A549 (cell line): ENCODE data around the gene MIA. TPM values are rescaled to one million over a fixed set of nuclear protein-coding genes. Genes with fewer than 3 reads are reported as not detected.
"Not testable (repeated sequence)": the region's sequence is repeated elsewhere in the genome, so short reads cannot be mapped to it uniquely, and the experiment has no call there.

Source experiments
- ATAC-seq, 2 experiments: fragments of 200-7000 bp in 1 of 2; fragments of >200 bp in 1 of 2; cut with Nextera tagmentation in 1 of 2; cut with Tn5 transposase in 1 of 2; 3 replicates each; pipeline versions ENCODE4 v1.8.0 to v1.9.1; 2018 to 2020; ENCODE audit warnings: mild to moderate bottlenecking in 1 of 2, moderate library complexity in 1 of 2
- CTCF ChIA-PET: fragments of 300-600 bp; sonication (Branson Sonifier 250); formaldehyde crosslinking; extraction: SDS; loops from one replicate; lab custom pipeline; 2021; ENCODE audit warnings: antibody characterized with exemption, inconsistent platforms; lab: Yijun Ruan, JAX
- POLR2A ChIA-PET: fragments of 350-600 bp; formaldehyde crosslinking; extraction: SDS; loops from one replicate; lab custom pipeline; 2021; ENCODE audit warnings: antibody characterized with exemption, inconsistent platforms; lab: Yijun Ruan, JAX
- DNase-seq, 2 experiments: peaks; one replicate each; pipeline versions ENCODE4 v3.0.0 to v3.0.0-alpha.2; 2011 to 2016; ENCODE audit warnings: low read depth in 1 of 2, low spot score in 1 of 2
- FAIRE-seq: peaks from 2 replicates; lab custom pipeline; 2011; peaks lifted over from hg19 to GRCh38; lab: Jason Lieb, UNC
- H3K27ac ChIP-seq, 2 experiments: fragments of >200 bp; sonication (Bioruptor Twin); formaldehyde crosslinking; 3 replicates each; pipeline ENCODE4 v1.5.1; 2016 to 2017
- H3K4me1 ChIP-seq: fragments of >200 bp; sonication (Bioruptor Twin); formaldehyde crosslinking; 3 replicates; pipeline ENCODE4 v1.6.1; 2016
- H3K4me2 ChIP-seq: fragments of >200 bp; sonication (Bioruptor Twin); formaldehyde crosslinking; 3 replicates; pipeline ENCODE4 v1.6.1; 2016
- H3K4me3 ChIP-seq: fragments of >200 bp; sonication (Bioruptor Twin); formaldehyde crosslinking; 3 replicates; pipeline ENCODE4 v1.5.1; 2016
- H3K9me3 ChIP-seq: fragments of >200 bp; sonication (Bioruptor Twin); formaldehyde crosslinking; 3 replicates; pipeline ENCODE4 v1.6.1; 2016
- CEBPB ChIP-seq, 2 experiments: fragments of >200 bp in 1 of 2; sonication (Bioruptor Twin) in 1 of 2; formaldehyde crosslinking in 1 of 2; IDR thresholded peaks; 2 replicates each; pipeline ENCODE4 v1.6.1; 2012 to 2016
- CHD4 ChIP-seq: fragments of 200-600 bp; sonication (generic); IDR thresholded peaks from 2 replicates; pipeline ENCODE4 v1.6.1; 2016; ENCODE audit warnings: antibody characterized with exemption, mild to moderate bottlenecking, borderline replicate concordance
- CTCF ChIP-seq: fragments of >200 bp; sonication (Bioruptor Twin); formaldehyde crosslinking; IDR thresholded peaks from 3 replicates; pipeline ENCODE4 v1.5.1; 2016
- EHMT2 ChIP-seq: fragments of 200-600 bp; sonication (generic); IDR thresholded peaks from 2 replicates; pipeline ENCODE4 v1.6.1; 2016; ENCODE audit warnings: antibody characterized with exemption, low read depth, mild to moderate bottlenecking, moderate library complexity
- EP300 ChIP-seq, 2 experiments: fragments of >200 bp; sonication (Bioruptor Twin); formaldehyde crosslinking; IDR thresholded peaks; 2 replicates in 1 of 2; 3 replicates in 1 of 2; pipeline ENCODE4 v1.6.1; 2016 to 2017
- FOSL2 ChIP-seq, 2 experiments: fragments of 450-650 bp in 1 of 2; fragments of >200 bp in 1 of 2; sonication (Bioruptor Twin) in 1 of 2; formaldehyde crosslinking; IDR thresholded peaks; 2 replicates each; pipeline versions ENCODE4 v1.5.0 to v1.6.1; 2016 to 2020; ENCODE audit warnings: mild to moderate bottlenecking in 1 of 2, moderate library complexity in 1 of 2
- HDAC2 ChIP-seq: fragments of 200-600 bp; sonication (generic); IDR thresholded peaks from 2 replicates; pipeline ENCODE4 v1.6.1; 2016
- HOXB13 ChIP-seq: fragments of 250-450 bp; sonication (Bioruptor Pico); IDR thresholded peaks from 2 replicates; pipeline ENCODE4 v1.5.0; 2020; ENCODE audit warnings: low read depth, mild to moderate bottlenecking, moderate library complexity
- MYC ChIP-seq: IDR thresholded peaks from 2 replicates; pipeline ENCODE4 v1.6.1; 2012; ENCODE audit warnings: mild to moderate bottlenecking, inconsistent platforms, low read length, improper control_type of control experiment, borderline replicate concordance
- NFE2L2 ChIP-seq: fragments of 150-350 bp; conservative IDR thresholded peaks from 2 replicates; pipeline ENCODE4 v1.6.1; 2014; ENCODE audit warnings: low read length
- RFX5 ChIP-seq: fragments of 450-650 bp; IDR thresholded peaks from 2 replicates; pipeline ENCODE4 v1.7.1; 2014; ENCODE audit warnings: antibody characterized with exemption, mild to moderate bottlenecking, moderate library complexity
- RNF2 ChIP-seq: fragments of 200-600 bp; sonication (generic); IDR thresholded peaks from 2 replicates; pipeline ENCODE4 v1.6.1; 2016; ENCODE audit warnings: low read depth, mild to moderate bottlenecking, antibody characterized with exemption, moderate library complexity, borderline replicate concordance
- ZNF302 ChIP-seq: fragments of 250-450 bp; sonication (Bioruptor Pico); IDR thresholded peaks from 2 replicates; pipeline ENCODE4 v1.9.0; 2021; ENCODE audit warnings: inconsistent platforms, mild to moderate bottlenecking, moderate library complexity
- WGBS: methylation state at CpG from one replicate; pipeline ENCODE4 v1.1.6; 2017; ENCODE audit errors: missing lambda C conversion rate; 5-methylcytosine and 5-hydroxymethylcytosine counted together
- polyA minus RNA-seq: library from RNA; depleted of rRNA, polyadenylated mRNA; stranded (reverse); fragments of >200 nt; gene quantifications from 2 replicates; pipeline ENCODE4 v1.2.3, GENCODE V29; 2011; rRNA and poly(A)+ RNA removed
- polyA plus RNA-seq, 4 experiments: library from polyadenylated mRNA; depleted of rRNA in 3 of 4; stranded (reverse); fragments of >200 nt; fragmentation: RNase III in 1 of 4; extraction: RNeasy Plus Mini Kit Qiagen cat#74134 plus additional on column Dnase treatment in 1 of 4; gene quantifications; 2 replicates in 3 of 4; 3 replicates in 1 of 4; pipeline ENCODE4 v1.2.3, GENCODE V29; 2011 to 2017
- TF ChIP-seq, protein P1 (sequence below): fragments of 250-450 bp; sonication (Bioruptor Pico); IDR thresholded peaks from 2 replicates; pipeline ENCODE4 v1.5.0; 2020; ENCODE audit warnings: low read depth, mild to moderate bottlenecking, moderate library complexity
- TF ChIP-seq, protein P2 (sequence below): IDR thresholded peaks from 2 replicates; pipeline ENCODE4 v1.6.1; 2012; ENCODE audit warnings: low read depth, borderline replicate concordance

MIA gene
- polyA plus RNA-seq (2011; rRNA removed) = not detected in 2 replicates
- not detected in 2 replicates for polyA plus RNA-seq (2012; cell fraction: cytosol; rRNA removed)
- 0.48 and 2.0 TPM in 2 replicates for polyA plus RNA-seq (2012; cell fraction: nucleus; rRNA removed)
- not detected in 3 replicates for polyA plus RNA-seq (2017; fragmentation: RNase III; extraction: RNeasy Plus Mini Kit Qiagen cat#74134 plus additional on column Dnase treatment)
- polyA minus RNA-seq = 1.8 TPM in 1 of 2 replicates, not detected in the other

DNA sequence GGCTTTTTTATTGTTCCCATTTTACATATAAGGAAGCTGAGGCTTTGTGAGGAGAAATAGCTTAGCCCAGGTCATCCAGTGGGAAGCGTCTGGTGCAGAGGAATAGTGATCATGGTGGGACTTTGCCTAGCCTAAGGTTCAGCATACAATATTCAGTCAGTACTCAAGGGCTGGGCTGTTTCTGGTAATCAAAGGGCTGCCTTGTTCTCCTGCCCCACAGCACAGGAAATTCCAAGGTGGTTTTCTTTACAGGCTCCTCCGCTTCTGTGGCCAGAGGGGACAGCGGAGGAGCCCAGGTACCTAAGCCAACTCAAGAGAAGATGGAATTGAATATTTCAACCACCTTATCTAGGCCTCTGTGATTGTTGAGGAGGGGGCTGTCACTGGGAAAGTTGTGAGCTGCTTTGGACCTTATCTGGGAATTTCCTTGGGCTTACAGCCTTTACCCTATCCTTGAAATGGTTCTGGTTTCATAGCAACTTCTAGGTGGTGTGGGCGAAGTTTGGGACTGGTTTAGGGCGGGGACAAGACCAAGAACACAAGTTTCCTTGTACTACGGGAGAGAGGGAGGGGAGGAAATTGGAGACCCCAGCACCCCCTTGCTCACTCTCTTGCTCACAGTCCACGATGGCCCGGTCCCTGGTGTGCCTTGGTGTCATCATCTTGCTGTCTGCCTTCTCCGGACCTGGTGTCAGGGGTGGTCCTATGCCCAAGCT, at the start of gene MIA:
MIA (plus strand) TSS at position 606 of the 716 bp plus-strand sequence; CDS start at position 628, 22 bp downstream.
- FAIRE-seq = no peak
- TF ChIP-seq FOSL2 (IDR thresholded peaks at IDR 0.05) = no peak
- TF ChIP-seq FOSL2 (CRISPR knock-in tag; IDR thresholded peaks at IDR 0.05) = no peak
- ChIA-PET CTCF (interaction anchor here (0.6 to 6.5 kb wide), 7 partner anchors 12 to 576 kb away, joined by 3 to 65 read pairs (median 4); partner anchors contain the start of gene EGLN2), POLR2A (interaction anchor here (0.6 kb wide), 1 partner anchor 25 kb away, joined by 3 read pairs; the partner anchor contains the start of gene ACTMAP)
- H3K4me1 ChIP-seq = peaks cover 14% of the 10 kb centered on the region
- H3K9me3 ChIP-seq = peaks cover 2% of the 10 kb centered on the region; the same call in 1 of the 3 replicates
- no peak within 1 kb of the TSS for H3K4me3 ChIP-seq
- H3K27ac ChIP-seq = no peak within 1 kb of the TSS
- no peak for DNase-seq
- ATAC-seq = no peak
- 84% methylated on average over 9 of the region's 9 CpGs for WGBS
- H3K4me2 ChIP-seq = no peak within 1 kb of the TSS

DNA sequence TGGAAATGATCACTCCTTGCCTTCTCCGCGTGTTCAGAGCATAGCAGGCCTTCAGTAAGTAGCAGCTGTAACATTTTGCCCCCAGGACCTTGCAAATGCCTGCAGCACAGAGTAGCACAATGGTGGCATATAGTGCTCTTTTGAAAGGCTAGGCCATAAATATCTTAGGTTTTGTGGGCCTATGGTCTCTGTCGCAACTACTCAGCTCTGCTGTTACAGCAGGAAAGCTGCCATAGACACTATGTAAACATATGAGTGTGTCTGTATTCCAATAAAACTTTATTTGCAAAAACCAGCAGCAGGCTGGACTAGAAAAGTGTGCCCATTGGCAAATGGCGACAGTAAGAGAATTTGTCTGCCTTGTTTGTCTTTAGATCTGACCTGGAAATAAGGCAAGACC, 49.0 kb upstream of the MIA start:
- TF ChIP-seq NFE2L2 (no peak), CEBPB (IDR thresholded peaks at IDR 0.05) (0 out of 4 replicates have a peak, but pooled peaks of 1 of the 2 experiments have one; percentile 20)
- CTCF ChIA-PET = interaction anchor here (1.0 to 17.9 kb wide), 3 partner anchors 17 to 53 kb away, joined by 3 to 199 read pairs (median 3); partner anchors contain the start of genes ACTMAP and SNRPA
- POLR2A ChIA-PET = interaction anchor here (0.8 kb wide), 1 partner anchor 300 kb away, joined by 3 read pairs; the partner anchor contains the start of gene SERTAD1

DNA sequence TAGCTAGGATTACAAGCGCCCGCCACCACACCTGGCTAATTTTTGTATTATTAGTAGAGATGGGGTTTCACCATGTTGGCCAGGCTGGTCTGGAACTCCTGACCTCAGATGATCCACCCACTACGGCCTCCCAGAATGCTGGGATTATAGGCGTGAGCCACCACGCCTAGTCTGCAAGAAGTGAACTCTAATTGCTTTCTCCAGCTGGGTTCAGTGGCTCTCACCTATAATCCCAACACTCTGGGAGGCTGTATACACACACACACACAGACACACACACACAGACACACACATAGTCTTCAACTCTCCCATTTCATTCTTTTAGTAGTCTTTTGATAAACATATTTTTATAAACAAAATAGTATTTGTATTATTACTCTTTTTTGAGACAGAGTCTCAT, 45.3 kb upstream of the MIA start:
- not testable (repeated sequence) for H3K4me2 ChIP-seq, H3K4me3 ChIP-seq, DNase-seq, ATAC-seq, H3K4me1 ChIP-seq, H3K27ac ChIP-seq, H3K9me3 ChIP-seq, FAIRE-seq
- POLR2A ChIA-PET = interaction anchor here (0.8 to 1.4 kb wide), 2 partner anchors 13 to 40 kb away, joined by 4 read pairs; partner anchors contain the start of genes COQ8B, ITPKC and NUMBL
- 0 out of 2 replicates have a peak, but pooled peaks have one; percentile 15 for TF ChIP-seq ZNF302
- 95% methylated on average over 5 of the region's 5 CpGs for WGBS
- CTCF ChIA-PET = interaction anchor here (0.7 to 17.9 kb wide), 8 partner anchors 9 to 77 kb away, joined by 3 to 199 read pairs (median 6); partner anchors contain the start of genes ACTMAP and SNRPA

More for the DNA sequence above, 49.0 kb upstream of the MIA start:
- Histone ChIP-seq H3K4me3 (no peak overlapping the region), H3K9me3 (0 out of 3 replicates have a peak, but pooled peaks cover 3% of the 10 kb centered on the region), H3K4me1 (peaks cover 11% of the 10 kb centered on the region; the same call in 2 of the 3 replicates), H3K27ac (no peak overlapping the region), H3K4me2 (no peak overlapping the region)
- ATAC-seq (no peak), DNase-seq (no peak), FAIRE-seq (peak; percentile 74)
- WGBS = 93% methylated on average over 4 of the region's 4 CpGs

- H3K9me3 ChIP-seq, H3K27ac ChIP-seq, FAIRE-seq, H3K4me2 ChIP-seq, H3K4me1 ChIP-seq, DNase-seq, ATAC-seq, H3K4me3 ChIP-seq: not testable (repeated sequence)
- 96% methylated on average over 16 of the region's 16 CpGs for WGBS
- ChIA-PET POLR2A (interaction anchor here (0.6 to 2.5 kb wide), 2 partner anchors 18 to 831 kb away, joined by 3 to 10 read pairs; partner anchors contain the start of genes ACTMAP and SNRPA), CTCF (interaction anchor here (0.7 to 17.9 kb wide), 8 partner anchors 11 to 98 kb away, joined by 3 to 199 read pairs (median 4); partner anchors contain the start of genes ACTMAP and SNRPA)
Observed at GRCh38 chr19:40732304-40732703, 43.0 kb upstream of the MIA start.

GRCh38 chr19:40733149-40733548, 42.2 kb upstream of the MIA start:
- Histone ChIP-seq H3K4me3 (no peak overlapping the region), H3K4me1 (no peaks in the 10 kb centered on the region), H3K27ac (no peak overlapping the region), H3K9me3 (no peaks in the 10 kb centered on the region), H3K4me2 (no peak overlapping the region)
- ChIA-PET CTCF (interaction anchor here (1.0 to 17.9 kb wide), 9 partner anchors 10 to 99 kb away, joined by 3 to 199 read pairs (median 4); partner anchors contain the start of genes ACTMAP and SNRPA), POLR2A (interaction anchor here (1.0 to 2.5 kb wide), 2 partner anchors 16 to 17 kb away, joined by 3 to 10 read pairs; partner anchors contain the start of genes ACTMAP, ITPKC and SNRPA)
- ATAC-seq (peak in 1 of 2 experiments; percentile 17; a peak in 2 of 6 replicates), FAIRE-seq (no peak), DNase-seq (no peak)
- 95% methylated on average over 13 of the region's 13 CpGs for WGBS
- TF ChIP-seq RFX5 (no peak), HDAC2 (no peak), EHMT2 (no peak), CEBPB (IDR thresholded peaks at IDR 0.05) (no peak), EP300 (IDR thresholded peaks at IDR 0.05) (no peak), FOSL2 (IDR thresholded peaks at IDR 0.05) (no peak), FOSL2 (CRISPR knock-in tag; IDR thresholded peaks at IDR 0.05) (no peak), CHD4 (no peak), HOXB13 (CRISPR knock-in tag) (no peak), RNF2 (no peak), CTCF (no peak), MYC (no peak)
- TF ChIP-seq, protein P1, sequence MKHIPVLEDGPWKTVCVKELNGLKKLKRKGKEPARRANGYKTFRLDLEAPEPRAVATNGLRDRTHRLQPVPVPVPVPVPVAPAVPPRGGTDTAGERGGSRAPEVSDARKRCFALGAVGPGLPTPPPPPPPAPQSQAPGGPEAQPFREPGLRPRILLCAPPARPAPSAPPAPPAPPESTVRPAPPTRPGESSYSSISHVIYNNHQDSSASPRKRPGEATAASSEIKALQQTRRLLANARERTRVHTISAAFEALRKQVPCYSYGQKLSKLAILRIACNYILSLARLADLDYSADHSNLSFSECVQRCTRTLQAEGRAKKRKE (CRISPR knock-in tag) = no peak
- TF ChIP-seq, protein P2, sequence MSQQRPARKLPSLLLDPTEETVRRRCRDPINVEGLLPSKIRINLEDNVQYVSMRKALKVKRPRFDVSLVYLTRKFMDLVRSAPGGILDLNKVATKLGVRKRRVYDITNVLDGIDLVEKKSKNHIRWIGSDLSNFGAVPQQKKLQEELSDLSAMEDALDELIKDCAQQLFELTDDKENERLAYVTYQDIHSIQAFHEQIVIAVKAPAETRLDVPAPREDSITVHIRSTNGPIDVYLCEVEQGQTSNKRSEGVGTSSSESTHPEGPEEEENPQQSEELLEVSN = no peak
